ENCODE data around the gene TRMT1. TPM values are rescaled to one million over a fixed set of nuclear protein-coding genes. Genes with fewer than 3 reads are reported as not detected.

Gene TRMT1
- total and polyA plus RNA-seq, 2 of the 8 experiments (the other 6 are each of a cell fraction or from before 2014, with no cell fraction given) = 77.4 to 99.3 TPM

DNA sequence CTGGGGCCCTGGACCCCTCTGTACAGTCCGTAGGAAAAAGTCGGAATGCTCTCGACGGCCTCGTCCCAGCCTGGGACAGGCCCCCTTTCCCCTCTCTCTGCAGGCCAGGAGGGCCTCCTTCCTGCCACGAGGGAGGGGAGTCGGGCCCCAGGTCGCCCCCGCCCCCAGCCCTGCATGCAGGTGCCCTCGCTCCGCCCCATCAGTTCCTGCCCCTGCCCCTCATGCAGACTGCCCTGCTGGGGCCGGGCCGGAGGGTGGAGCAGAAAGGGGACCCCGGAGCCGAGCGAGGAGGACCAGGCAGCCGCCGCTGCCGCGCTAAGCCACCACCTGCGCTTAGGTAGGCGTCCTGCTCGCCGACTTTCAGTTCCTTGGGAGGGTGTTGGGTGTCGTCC is 21.2 kb downstream of the TRMT1 start (continued):
- peak; percentile 22 for TF ChIP-seq KDM4A (IDR thresholded peaks at IDR 0.05; ENCODE audit: low read depth, low read length, severe bottlenecking)
- no peak for TF ChIP-seq SIX5 (IDR thresholded peaks at IDR 0.05; ENCODE audit: low read depth, low read length)
- TF ChIP-seq POLR2A (IDR thresholded peaks at IDR 0.05; ENCODE audit: control extremely low read depth in 1 of 2, low read depth in 2 of 2, low read length in 2 of 2) = peak in 1 of 2 experiments; percentile 26; a peak in 1 of 3 replicates

All from H1 (cell line).